Vagina (tissue), 2 donors: ENCODE measurements around the gene SERINC3. TPM values are rescaled to one million over a fixed set of nuclear protein-coding genes. Genes with fewer than 3 reads are reported as not detected.

Experiments
- DNase-seq, 2 donors: peaks; one replicate each; pipeline ENCODE4 v3.0.0-alpha.2; 2017; ENCODE audit errors: extremely low spot score in 2 of 2
- H3K27ac ChIP-seq: fragments of 200-600 bp; sonication (generic); one replicate; pipeline ENCODE4 v1.5.1; 2019
- H3K27me3 ChIP-seq: fragments of 200-600 bp; sonication (generic); one replicate; pipeline ENCODE4 v1.5.1; 2019
- H3K36me3 ChIP-seq, 2 donors: fragments of 200-600 bp; sonication (generic); one replicate each; pipeline ENCODE4 v1.5.1; 2017 to 2019
- H3K4me1 ChIP-seq: fragments of 200-600 bp; sonication (generic); one replicate; pipeline ENCODE4 v1.5.1; 2019
- H3K4me3 ChIP-seq, 2 donors: fragments of 200-600 bp; sonication (generic); 1 replicate in 1 of 2; 2 replicates in 1 of 2; pipeline ENCODE4 v1.5.1; 2016 to 2019
- H3K9me3 ChIP-seq: fragments of 200-600 bp; sonication (generic); one replicate; pipeline ENCODE4 v1.5.1; 2019
- CTCF ChIP-seq, 3 experiments: fragments of 450-650 bp in 2 of 3; fragments of 200-600 bp in 1 of 3; sonication (generic) in 1 of 3; IDR thresholded peaks; one replicate each; pipeline ENCODE4 v1.5.1; 2017 to 2019; ENCODE audit warnings: antibody characterized with exemption in 3 of 3, mild to moderate bottlenecking in 2 of 3, moderate library complexity in 2 of 3
- POLR2A ChIP-seq, 2 donors: fragments of 450-650 bp; IDR thresholded peaks; one replicate each; pipeline ENCODE4 v1.6.1; 2017; ENCODE audit warnings: antibody characterized with exemption in 2 of 2, mild to moderate bottlenecking in 2 of 2, moderate library complexity in 2 of 2
- POLR2AphosphoS5 ChIP-seq, 2 donors: sonication (generic); formaldehyde crosslinking; IDR thresholded peaks; one replicate each; pipeline ENCODE4 v1.9.0; 2017; ENCODE audit warnings: antibody characterized with exemption in 2 of 2, mild to moderate bottlenecking in 2 of 2, low read depth in 1 of 2; ENCODE audit not compliant: insufficient read depth in 1 of 2
- intact Hi-C: fragments of 100-400 bp; cut with DNase I; formaldehyde crosslinking; loops from one replicate; pipeline ENCODE4 v1.15.1; 2023
- total RNA-seq: library from RNA; depleted of rRNA; stranded (reverse); fragments of >200 nt; gene quantifications from one replicate; pipeline ENCODE4 v1.2.3, GENCODE V29; 2016

SERINC3 gene
- total RNA-seq, 1 donor from 2014 or later, result 77.3 TPM

- TF ChIP-seq POLR2AphosphoS5 (IDR thresholded peaks at IDR 0.05; ENCODE audit: insufficient read depth in 1 of 2, low read depth in 1 of 2) (no peak), CTCF (IDR thresholded peaks at IDR 0.05) (no peak)
- no peak for DNase-seq
- intact Hi-C loops, result no loop called here
- Histone ChIP-seq H3K9me3 (no peaks in the 10 kb centered on the region), H3K27ac (no peak overlapping the region), H3K4me1 (no peaks in the 10 kb centered on the region), H3K36me3 (no peaks in the 10 kb centered on the region), H3K27me3 (no peaks in the 10 kb centered on the region), H3K4me3 (no peak overlapping the region)
These were observed 66.7 kb downstream of the SERINC3 start for GRCh38 chr20:44455126-44455525.

- intact Hi-C loops, result no loop called here
- H3K9me3 ChIP-seq, result no peaks in the 10 kb centered on the region
These were observed 67.4 kb downstream of the SERINC3 start for GRCh38 chr20:44454306-44454963.

GRCh38 chr20:44450903-44451450, 70.9 kb downstream of the SERINC3 start:
- no peak for TF ChIP-seq POLR2AphosphoS5 (IDR thresholded peaks at IDR 0.05; ENCODE audit: insufficient read depth in 1 of 2, low read depth in 1 of 2)
- no peak for TF ChIP-seq CTCF (IDR thresholded peaks at IDR 0.05)
- TF ChIP-seq POLR2A (IDR thresholded peaks at IDR 0.05), result no peak
- intact Hi-C loops, result no loop called here
- no peaks in the 10 kb centered on the region for H3K9me3 ChIP-seq
- no peak for DNase-seq
- H3K36me3 ChIP-seq, result no peaks in the 10 kb centered on the region
- no peaks in the 10 kb centered on the region for H3K27me3 ChIP-seq
- H3K4me1 ChIP-seq, result no peaks in the 10 kb centered on the region
- no peak overlapping the region for H3K4me3 ChIP-seq
- no peak overlapping the region for H3K27ac ChIP-seq

More at GRCh38 chr20:44454306-44454963, 67.4 kb downstream of the SERINC3 start:
- Histone ChIP-seq H3K4me3 (no peak overlapping the region), H3K36me3 (no peaks in the 10 kb centered on the region), H3K4me1 (no peaks in the 10 kb centered on the region), H3K27ac (no peak overlapping the region), H3K27me3 (no peaks in the 10 kb centered on the region)
- DNase-seq, result no peak
- TF ChIP-seq POLR2A (IDR thresholded peaks at IDR 0.05), result no peak
- TF ChIP-seq CTCF (IDR thresholded peaks at IDR 0.05), result no peak
- TF ChIP-seq POLR2AphosphoS5 (IDR thresholded peaks at IDR 0.05; ENCODE audit: insufficient read depth in 1 of 2, low read depth in 1 of 2), result no peak

- H3K36me3 ChIP-seq, result no peaks in the 10 kb centered on the region
- H3K4me3 ChIP-seq, result no peak overlapping the region
- no peaks in the 10 kb centered on the region for H3K4me1 ChIP-seq
- DNase-seq, result no peak
- H3K27me3 ChIP-seq, result no peaks in the 10 kb centered on the region
- H3K27ac ChIP-seq, result no peak overlapping the region
- intact Hi-C loops, result no loop called here
- TF ChIP-seq CTCF (IDR thresholded peaks at IDR 0.05) (no peak), POLR2AphosphoS5 (IDR thresholded peaks at IDR 0.05; ENCODE audit: insufficient read depth in 1 of 2, low read depth in 1 of 2) (no peak), POLR2A (IDR thresholded peaks at IDR 0.05) (no peak)
- H3K9me3 ChIP-seq, result no peaks in the 10 kb centered on the region
These were observed 71.5 kb downstream of the SERINC3 start for GRCh38 chr20:44450281-44450889.

- no peaks in the 10 kb centered on the region for H3K27me3 ChIP-seq
- TF ChIP-seq POLR2A (IDR thresholded peaks at IDR 0.05) (no peak), POLR2AphosphoS5 (IDR thresholded peaks at IDR 0.05; ENCODE audit: insufficient read depth in 1 of 2, low read depth in 1 of 2) (no peak), CTCF (IDR thresholded peaks at IDR 0.05) (no peak)
- intact Hi-C loops, result no loop called here
- no peaks in the 10 kb centered on the region for H3K36me3 ChIP-seq
- no peak for DNase-seq
- no peak overlapping the region for H3K27ac ChIP-seq
- no peaks in the 10 kb centered on the region for H3K9me3 ChIP-seq
- H3K4me3 ChIP-seq, result no peak overlapping the region
- no peaks in the 10 kb centered on the region for H3K4me1 ChIP-seq
These were observed 72.0 kb downstream of the SERINC3 start for GRCh38 chr20:44449864-44450263.
